K562 (cell line): ENCODE results near the gene REEP6. TPM values are rescaled to one million over a fixed set of nuclear protein-coding genes. Genes with fewer than 3 reads are reported as not detected.
A peak's percentile ranks its signal among the peaks of the same experiment; 100 is the strongest.

Experiments used
- BRD4 ChIP-seq: fragments of 200-600 bp; sonication (generic); IDR thresholded peaks from 2 replicates; pipeline ENCODE4 v1.6.1; 2017; ENCODE audit warnings: inconsistent platforms
- CAMTA2 ChIP-seq: fragments of 250-450 bp; sonication (Bioruptor Pico); conservative IDR thresholded peaks from 2 replicates; pipeline ENCODE4 v1.5.1; 2022
- CBX1 ChIP-seq: sonication (generic); IDR thresholded peaks from 2 replicates; pipeline ENCODE4 v1.6.1; 2016; ENCODE audit warnings: antibody characterized with exemption, low read depth, mild to moderate bottlenecking
- CBX2 ChIP-seq: fragments of 200-600 bp; sonication (generic); IDR thresholded peaks from one replicate; pipeline ENCODE4 v1.6.1; 2012; ENCODE audit warnings: mild to moderate bottlenecking, low read length, inconsistent platforms; ENCODE audit not compliant: insufficient read depth, poor library complexity, severe bottlenecking
- CCNT2 ChIP-seq: IDR thresholded peaks from 2 replicates; pipeline ENCODE4 v1.6.1; 2011; ENCODE audit warnings: borderline replicate concordance, low read depth, mild to moderate bottlenecking, moderate library complexity, mixed read lengths, low read length; ENCODE audit not compliant: insufficient read length; ENCODE audit errors: extremely low read depth
- FOXK2 ChIP-seq, 2 experiments: fragments of 450-650 bp; IDR thresholded peaks in 1 of 2; conservative IDR thresholded peaks in 1 of 2; 2 replicates each; pipeline ENCODE4 v1.6.1; 2016; ENCODE audit warnings: low read depth in 2 of 2, mild to moderate bottlenecking in 1 of 2
- FOXP1 ChIP-seq: sonication (generic); formaldehyde crosslinking; IDR thresholded peaks from 2 replicates; pipeline ENCODE4 v1.8.0; 2022; ENCODE audit warnings: mild to moderate bottlenecking, missing genetic modification reagents
- HCFC1 ChIP-seq: IDR thresholded peaks from 2 replicates; pipeline ENCODE4 v1.6.1; 2012; ENCODE audit warnings: low read depth, low read length, improper control_type of control experiment
- HMG20A ChIP-seq: fragments of 450-650 bp; formaldehyde crosslinking; conservative IDR thresholded peaks from 2 replicates; pipeline ENCODE4 v1.4.0; 2020; ENCODE audit warnings: mild to moderate bottlenecking, mixed read lengths
- KAT2B ChIP-seq: IDR thresholded peaks from one replicate; pipeline ENCODE4 v1.6.1; 2012; ENCODE audit warnings: low read depth, mild to moderate bottlenecking, control low read depth, inconsistent platforms, low read length, moderate library complexity
- KAT8 ChIP-seq: fragments of 450-650 bp; IDR thresholded peaks from 2 replicates; pipeline ENCODE4 v1.6.1; 2016; ENCODE audit warnings: low read depth, mild to moderate bottlenecking
- KHSRP ChIP-seq: fragments of 450-650 bp; IDR thresholded peaks from 2 replicates; pipeline ENCODE4 v1.6.1; 2017
- MAZ ChIP-seq, 2 experiments: fragments of 450-650 bp in 1 of 2; sonication (generic) in 1 of 2; formaldehyde crosslinking; IDR thresholded peaks in 1 of 2; conservative IDR thresholded peaks in 1 of 2; 2 replicates each; pipeline versions ENCODE4 v1.4.0 to v1.5.0; 2020; ENCODE audit warnings: mild to moderate bottlenecking in 1 of 2, missing genetic modification reagents in 1 of 2
- MECOM ChIP-seq: fragments of 250-450 bp; sonication (Bioruptor Pico); IDR thresholded peaks from 2 replicates; pipeline ENCODE4 v1.8.0; 2022; ENCODE audit warnings: inconsistent platforms
- PML ChIP-seq: IDR thresholded peaks from 2 replicates; pipeline ENCODE4 v1.6.1; 2012; ENCODE audit warnings: low read length, inconsistent platforms
- PURB ChIP-seq: sonication (generic); formaldehyde crosslinking; IDR thresholded peaks from 2 replicates; pipeline ENCODE4 v1.9.0; 2021; ENCODE audit warnings: low read depth, mild to moderate bottlenecking, missing genetic modification reagents
- RBM34 ChIP-seq: fragments of 200-400 bp; formaldehyde crosslinking; IDR thresholded peaks from 2 replicates; pipeline ENCODE4 v1.6.1; 2018; ENCODE audit warnings: low read length, borderline replicate concordance; ENCODE audit not compliant: insufficient read depth
- SMAD4 ChIP-seq: fragments of 250-450 bp; sonication (Bioruptor Pico); conservative IDR thresholded peaks from 2 replicates; pipeline ENCODE4 v1.8.0; 2021; ENCODE audit warnings: inconsistent platforms, mild to moderate bottlenecking, moderate library complexity
- SP1 ChIP-seq: sonication (generic); formaldehyde crosslinking; IDR thresholded peaks from 2 replicates; pipeline ENCODE4 v1.8.1; 2022; ENCODE audit warnings: mild to moderate bottlenecking, missing genetic modification reagents
- TAF15 ChIP-seq: fragments of 200-400 bp; formaldehyde crosslinking; IDR thresholded peaks from 2 replicates; pipeline ENCODE4 v1.6.1; 2017; ENCODE audit warnings: mild to moderate bottlenecking, low read depth, low read length, moderate library complexity
- TCF7L2 ChIP-seq: fragments of 150-350 bp; IDR thresholded peaks from 2 replicates; pipeline ENCODE4 v1.6.1; 2016; ENCODE audit warnings: low read depth, mild to moderate bottlenecking, low read length, moderate library complexity
- XRCC5 ChIP-seq: fragments of 200-400 bp; formaldehyde crosslinking; IDR thresholded peaks from 2 replicates; pipeline ENCODE4 v1.6.1; 2017; ENCODE audit warnings: low read depth, mild to moderate bottlenecking, low read length
- ZBTB1 ChIP-seq: sonication (generic); formaldehyde crosslinking; IDR thresholded peaks from 2 replicates; pipeline ENCODE4 v1.8.1; 2023; ENCODE audit warnings: missing genetic modification reagents, low read depth, mild to moderate bottlenecking, borderline replicate concordance
- ZFP36 ChIP-seq: fragments of 150-350 bp; IDR thresholded peaks from 2 replicates; pipeline ENCODE4 v1.6.1; 2018; ENCODE audit warnings: low read length, low read depth; ENCODE audit not compliant: partially characterized antibody
- ZFX ChIP-seq: sonication (generic); formaldehyde crosslinking; IDR thresholded peaks from 2 replicates; pipeline ENCODE4 v1.8.0; 2022; ENCODE audit warnings: mild to moderate bottlenecking, missing genetic modification reagents, moderate library complexity
- ZKSCAN1 ChIP-seq: fragments of 150-350 bp; IDR thresholded peaks from 2 replicates; pipeline ENCODE4 v1.6.1; 2016; ENCODE audit warnings: low read depth, low read length
- ZNF175 ChIP-seq: fragments of 200-800 bp; sonication (Bioruptor generic); IDR thresholded peaks from 2 replicates; pipeline ENCODE4 v1.6.1; 2016; ENCODE audit warnings: low read depth, mild to moderate bottlenecking, missing genetic modification characterization, missing compliant biosample characterization
- ZNF197 ChIP-seq: fragments of 200-800 bp; sonication (Bioruptor generic); IDR thresholded peaks from 2 replicates; pipeline ENCODE4 v1.6.1; 2016; ENCODE audit warnings: low read depth, missing genetic modification characterization, missing compliant biosample characterization
- polyA plus RNA-seq, 8 experiments: library from polyadenylated mRNA; depleted of rRNA in 4 of 8; stranded (reverse) in 5 of 8; unstranded in 3 of 8; fragments of >200 nt; fragmentation: Nextera tagmentation in 2 of 8; fragmentation: Illumina TruSeq in 1 of 8; extraction: Ambion mirVana in 2 of 8; extraction: Trizol in 1 of 8; gene quantifications; 2 replicates each; pipeline versions ENCODE4 v1.2.1 to v1.2.3, GENCODE V29; 2011 to 2014; ENCODE audit warnings: inconsistent platforms in 1 of 8, missing spikeins in 1 of 8
- total RNA-seq, 7 experiments: library from RNA; depleted of rRNA in 6 of 7; stranded (reverse); fragments of >200 nt in 6 of 7; fragmentation: Illumina TruSeq in 2 of 7; extraction: Trizol in 2 of 7; gene quantifications; 2 replicates each; pipeline versions ENCODE4 v1.2.1 to v1.2.3, GENCODE V29; 2011 to 2021; ENCODE audit warnings: low replicate concordance in 1 of 7
- TF ChIP-seq, protein P1 (sequence below): fragments of 250-450 bp; sonication (Bioruptor Pico); IDR thresholded peaks from 2 replicates; pipeline ENCODE4 v1.5.0; 2022; ENCODE audit warnings: mild to moderate bottlenecking

The REEP6 gene
- total and polyA plus RNA-seq, 9 of the 15 experiments (the other 6 are each of a cell fraction or from before 2014, with no cell fraction given) = 1.2 to 64.2 (median 12.7) TPM

DNA sequence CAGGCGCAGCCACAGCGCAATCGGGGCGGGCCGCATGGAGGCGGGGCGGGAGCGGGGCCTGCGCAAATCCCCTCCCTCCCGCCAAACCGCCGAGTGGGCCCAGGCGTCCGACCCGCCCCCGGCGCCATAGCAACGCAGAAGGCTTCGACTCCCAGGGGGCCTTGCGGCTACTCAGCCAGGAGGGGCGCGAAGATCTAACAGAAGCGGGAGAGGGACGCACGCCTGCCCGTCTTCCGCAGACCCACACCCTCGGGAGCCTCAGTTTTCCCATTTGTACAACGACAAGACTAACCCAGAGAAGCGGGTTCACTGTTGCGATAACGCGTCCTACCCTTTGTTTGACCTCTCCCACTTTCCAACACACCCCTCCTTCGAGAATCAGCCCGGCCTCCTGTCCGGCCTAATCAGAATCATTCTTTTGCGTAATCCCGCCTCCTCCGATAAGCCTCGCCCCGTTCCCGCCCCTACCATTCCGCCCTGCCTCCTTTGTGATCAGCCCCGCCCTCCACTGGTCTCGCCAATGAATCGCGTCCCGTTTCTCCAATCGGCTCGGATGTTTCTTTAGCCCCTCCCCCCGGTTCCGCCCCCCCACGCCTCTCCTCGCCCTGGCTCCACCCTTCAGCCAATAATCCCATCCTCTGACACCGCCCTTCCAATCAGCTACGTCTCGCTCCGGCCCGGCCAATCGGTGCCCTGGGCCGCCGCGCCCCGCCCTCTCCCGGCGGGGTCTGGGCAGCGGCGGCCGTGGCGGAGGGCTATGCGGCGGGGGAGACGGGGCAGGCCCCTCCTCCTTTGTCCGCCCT is 469 bp upstream of the REEP6 start, which contains the start of gene PCSK4 (continued):
- TF ChIP-seq ZNF197 = no peak
- TF ChIP-seq, protein P1, sequence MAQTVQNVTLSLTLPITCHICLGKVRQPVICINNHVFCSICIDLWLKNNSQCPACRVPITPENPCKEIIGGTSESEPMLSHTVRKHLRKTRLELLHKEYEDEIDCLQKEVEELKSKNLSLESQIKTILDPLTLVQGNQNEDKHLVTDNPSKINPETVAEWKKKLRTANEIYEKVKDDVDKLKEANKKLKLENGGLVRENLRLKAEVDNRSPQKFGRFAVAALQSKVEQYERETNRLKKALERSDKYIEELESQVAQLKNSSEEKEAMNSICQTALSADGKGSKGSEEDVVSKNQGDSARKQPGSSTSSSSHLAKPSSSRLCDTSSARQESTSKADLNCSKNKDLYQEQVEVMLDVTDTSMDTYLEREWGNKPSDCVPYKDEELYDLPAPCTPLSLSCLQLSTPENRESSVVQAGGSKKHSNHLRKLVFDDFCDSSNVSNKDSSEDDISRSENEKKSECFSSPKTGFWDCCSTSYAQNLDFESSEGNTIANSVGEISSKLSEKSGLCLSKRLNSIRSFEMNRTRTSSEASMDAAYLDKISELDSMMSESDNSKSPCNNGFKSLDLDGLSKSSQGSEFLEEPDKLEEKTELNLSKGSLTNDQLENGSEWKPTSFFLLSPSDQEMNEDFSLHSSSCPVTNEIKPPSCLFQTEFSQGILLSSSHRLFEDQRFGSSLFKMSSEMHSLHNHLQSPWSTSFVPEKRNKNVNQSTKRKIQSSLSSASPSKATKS (CRISPR knock-in tag) = no peak
- no peak; the same call in 1 of the 2 replicates for TF ChIP-seq ZFX (CRISPR knock-in tag)
- no peak; the same call in 1 of the 2 replicates for TF ChIP-seq CBX1
- TF ChIP-seq ZKSCAN1 = no peak
- TF ChIP-seq TAF15 = no peak
- TF ChIP-seq ZNF175 (CRISPR knock-in tag) = no peak
- no peak for TF ChIP-seq MECOM (CRISPR knock-in tag)
- no peak for TF ChIP-seq CAMTA2 (CRISPR knock-in tag)
- TF ChIP-seq PML = 0 out of 2 replicates have a peak, but pooled peaks have one; percentile 25
- peak; percentile 84 to 95 for TF ChIP-seq MAZ (CRISPR knock-in tag; conservative IDR thresholded peaks at IDR 0.05 in 1 of 2, IDR thresholded peaks at IDR 0.05 in 1 of 2)
- no peak for TF ChIP-seq BRD4
- TF ChIP-seq SMAD4 (CRISPR knock-in tag) = 0 out of 2 replicates have a peak, but pooled peaks have one; percentile 6
- TF ChIP-seq FOXK2 (conservative IDR thresholded peaks at IDR 0.05 in 1 of 2, IDR thresholded peaks at IDR 0.05 in 1 of 2; ENCODE audit: low read depth in 2 of 2) = peak; percentile 72 to 98; a peak in 3 of 4 replicates
- no peak for TF ChIP-seq FOXP1 (CRISPR knock-in tag)
- no peak for TF ChIP-seq ZBTB1 (CRISPR knock-in tag)
- no peak for TF ChIP-seq RBM34
- TF ChIP-seq HCFC1 = no peak
- peak; percentile 94 for TF ChIP-seq ZFP36
- no peak for TF ChIP-seq KAT8
- TF ChIP-seq TCF7L2 = peak; percentile 81
- TF ChIP-seq KHSRP = no peak
- TF ChIP-seq SP1 = peak; percentile 90
- peak; percentile 53; the same call in 1 of the 2 replicates for TF ChIP-seq XRCC5
- TF ChIP-seq HMG20A (CRISPR knock-in tag) = no peak
- peak; percentile 75 for TF ChIP-seq CCNT2
- no peak for TF ChIP-seq PURB (CRISPR knock-in tag)
- TF ChIP-seq CBX2 = no peak
- TF ChIP-seq KAT2B = no peak
